Body of pancreas (tissue), 4 donors: ENCODE results near the gene LCA5L.

Experiments used
- CTCF ChIP-seq, 7 experiments: fragments of 450-650 bp in 4 of 7; fragments of 200-600 bp in 3 of 7; sonication (generic) in 3 of 7; IDR thresholded peaks; one replicate each; pipeline ENCODE4 v1.5.1; 2016 to 2019; ENCODE audit warnings: antibody characterized with exemption in 7 of 7
- POLR2A ChIP-seq, 3 donors: fragments of 450-650 bp; IDR thresholded peaks; one replicate each; pipeline ENCODE4 v1.6.1; 2016; ENCODE audit warnings: antibody characterized with exemption in 3 of 3, mild to moderate bottlenecking in 2 of 3

GRCh38 chr21:39484711-39485276 lies 39.2 kb upstream of the LCA5L start:
- TF ChIP-seq POLR2A (IDR thresholded peaks at IDR 0.05), result no peak
- no peak for TF ChIP-seq CTCF (IDR thresholded peaks at IDR 0.05)
